Subcutaneous abdominal adipose tissue (tissue), 5 donors: ENCODE results near the gene OXA1L.

Source experiments
- H3K27ac ChIP-seq: one replicate; pipeline ENCODE4 v1.7.0; 2013; ENCODE audit warnings: low read depth, mild to moderate bottlenecking, inconsistent platforms, low read length, moderate library complexity
- H3K27me3 ChIP-seq, 5 donors: one replicate each; pipeline ENCODE4 v1.7.0; 2013; ENCODE audit warnings: low read length in 5 of 5, inconsistent platforms in 1 of 5; ENCODE audit not compliant: control insufficient read depth in 5 of 5, insufficient read depth in 4 of 5
- H3K36me3 ChIP-seq, 5 donors: one replicate each; pipeline ENCODE4 v1.7.0; 2013; ENCODE audit warnings: low read length in 5 of 5; ENCODE audit not compliant: control insufficient read depth in 5 of 5, insufficient read depth in 5 of 5
- H3K4me1 ChIP-seq, 5 donors: one replicate each; pipeline ENCODE4 v1.7.0; 2013; ENCODE audit warnings: low read length in 5 of 5, mild to moderate bottlenecking in 3 of 5, moderate library complexity in 1 of 5; ENCODE audit not compliant: control insufficient read depth in 5 of 5, insufficient read depth in 5 of 5
- H3K4me3 ChIP-seq, 5 donors: one replicate each; pipeline ENCODE4 v1.7.0; 2013; ENCODE audit warnings: low read length in 5 of 5, low read depth in 1 of 5
- H3K9ac ChIP-seq, 5 donors: one replicate each; pipeline ENCODE4 v1.7.0; 2013; ENCODE audit warnings: low read length in 5 of 5, mild to moderate bottlenecking in 4 of 5, moderate library complexity in 3 of 5
- H3K9me3 ChIP-seq, 5 donors: one replicate each; pipeline ENCODE4 v1.7.0; 2013; ENCODE audit warnings: low read length in 5 of 5; ENCODE audit not compliant: control insufficient read depth in 5 of 5
- donor health status: healthy.
- donor health status: healthy.
- donor health status: healthy.
- donor health status: healthy.
- donor health status: healthy.

The OXA1L gene

GRCh38 chr14:22821193-22822015 lies 54.9 kb downstream of the OXA1L start:
- Histone ChIP-seq H3K36me3 (no peaks in the 10 kb centered on the region), H3K4me1 (peaks cover 5 to 40% (median 24%) of the 10 kb centered on the region in 5 donors), H3K4me3 (no peak overlapping the region), H3K27ac (no peak overlapping the region), H3K9me3 (no peaks in the 10 kb centered on the region), H3K27me3 (peaks cover 0 to 13% (median 0%) of the 10 kb centered on the region in 5 donors), H3K9ac (no peak overlapping the region)

- Histone ChIP-seq H3K27ac (no peak overlapping the region), H3K4me1 (peaks cover 5 to 40% (median 24%) of the 10 kb centered on the region in 5 donors), H3K9ac (peak overlapping the region in 3 of 5 donors; percentile 47 to 64 (median 55)), H3K36me3 (no peaks in the 10 kb centered on the region), H3K4me3 (peak overlapping the region in 4 of 5 donors; percentile 19 to 52 (median 36)), H3K27me3 (peaks cover 0 to 13% (median 0%) of the 10 kb centered on the region in 5 donors), H3K9me3 (no peaks in the 10 kb centered on the region)
These were observed 55.6 kb downstream of the OXA1L start for GRCh38 chr14:22822016-22822570.
